ENCODE measurements around the gene MYO9A. TPM values are rescaled to one million over a fixed set of nuclear protein-coding genes. Genes with fewer than 3 reads are reported as not detected.
"Not testable (repeated sequence)": the region's sequence is repeated elsewhere in the genome, so short reads cannot be mapped to it uniquely, and the experiment has no call there.

The MYO9A gene
- total RNA-seq, 1 donor from 2014 or later, result 17.0 TPM

GRCh38 chr15:71880276-71880675, 237.7 kb downstream of the MYO9A start:
- Histone ChIP-seq H3K27me3 (ENCODE audit: control insufficient read depth, insufficient read depth, low read length) (no peaks in the 10 kb centered on the region), H3K36me3 (ENCODE audit: control insufficient read depth, insufficient read depth, low read length) (no peaks in the 10 kb centered on the region), H3K4me3 (ENCODE audit: low read depth, low read length) (no peak overlapping the region)
- no peak for TF ChIP-seq CTCF (IDR thresholded peaks at IDR 0.05; ENCODE audit: insufficient read depth, low read length, poor library complexity, severe bottlenecking)
- no peak for DNase-seq (ENCODE audit: low read depth)

GRCh38 chr15:71874245-71874644, 243.7 kb downstream of the MYO9A start:
- no peak for DNase-seq (ENCODE audit: low read depth)
- Histone ChIP-seq H3K4me3 (ENCODE audit: low read depth, low read length) (no peak overlapping the region), H3K36me3 (ENCODE audit: control insufficient read depth, insufficient read depth, low read length) (no peaks in the 10 kb centered on the region), H3K27me3 (ENCODE audit: control insufficient read depth, insufficient read depth, low read length) (no peaks in the 10 kb centered on the region)
- no peak for TF ChIP-seq CTCF (IDR thresholded peaks at IDR 0.05; ENCODE audit: insufficient read depth, low read length, poor library complexity, severe bottlenecking)

GRCh38 chr15:71858232-71858631, 259.7 kb downstream of the MYO9A start:
- H3K4me3 ChIP-seq (ENCODE audit: low read depth, low read length); H3K27me3 ChIP-seq (ENCODE audit: control insufficient read depth, insufficient read depth, low read length); H3K36me3 ChIP-seq (ENCODE audit: control insufficient read depth, insufficient read depth, low read length); DNase-seq (ENCODE audit: low read depth): not testable (repeated sequence)

- H3K27me3 ChIP-seq (ENCODE audit: control insufficient read depth, insufficient read depth, low read length), result no peaks in the 10 kb centered on the region
- DNase-seq (ENCODE audit: low read depth), result no peak
- H3K36me3 ChIP-seq (ENCODE audit: control insufficient read depth, insufficient read depth, low read length), result peaks cover 3% of the 10 kb centered on the region
- no peak for TF ChIP-seq CTCF (IDR thresholded peaks at IDR 0.05; ENCODE audit: insufficient read depth, low read length, poor library complexity, severe bottlenecking)
- no peak overlapping the region for H3K4me3 ChIP-seq (ENCODE audit: low read depth, low read length)
Measured at GRCh38 chr15:71853543-71853942, 264.4 kb downstream of the MYO9A start.

GRCh38 chr15:71844916-71845315, 273.0 kb downstream of the MYO9A start:
- DNase-seq (ENCODE audit: low read depth), result no peak
- Histone ChIP-seq H3K4me3 (ENCODE audit: low read depth, low read length) (no peak overlapping the region), H3K36me3 (ENCODE audit: control insufficient read depth, insufficient read depth, low read length) (peaks cover 1% of the 10 kb centered on the region), H3K27me3 (ENCODE audit: control insufficient read depth, insufficient read depth, low read length) (no peaks in the 10 kb centered on the region)
- TF ChIP-seq CTCF (IDR thresholded peaks at IDR 0.05; ENCODE audit: insufficient read depth, low read length, poor library complexity, severe bottlenecking), result no peak

- H3K36me3 ChIP-seq (ENCODE audit: control insufficient read depth, insufficient read depth, low read length), result peaks cover 1% of the 10 kb centered on the region
- H3K4me3 ChIP-seq (ENCODE audit: low read depth, low read length), result no peak overlapping the region
- H3K27me3 ChIP-seq (ENCODE audit: control insufficient read depth, insufficient read depth, low read length), result no peaks in the 10 kb centered on the region
- no peak for DNase-seq (ENCODE audit: low read depth)
- TF ChIP-seq CTCF (IDR thresholded peaks at IDR 0.05; ENCODE audit: insufficient read depth, low read length, poor library complexity, severe bottlenecking), result no peak
Measured at GRCh38 chr15:71841563-71841962, 276.4 kb downstream of the MYO9A start.

All from kidney epithelial cell (primary cell).